Myocyte (in vitro differentiated cells): ENCODE data around the gene HSP90AB1. TPM values are rescaled to one million over a fixed set of nuclear protein-coding genes. Genes with fewer than 3 reads are reported as not detected.
A peak's percentile ranks its signal among the peaks of the same experiment; 100 is the strongest.

ENCODE experiments used
- DNase-seq: peaks from one replicate; pipeline ENCODE4 v3.0.0-alpha.2; 2012; ENCODE audit warnings: low read depth
- total RNA-seq: library from RNA; depleted of rRNA; stranded (reverse); fragments of >200 nt; gene quantifications from 2 replicates; pipeline ENCODE4 v1.2.3, GENCODE V29; 2014

Gene HSP90AB1
- total RNA-seq, 1 donor from 2014 or later: 1,588 TPM

DNA sequence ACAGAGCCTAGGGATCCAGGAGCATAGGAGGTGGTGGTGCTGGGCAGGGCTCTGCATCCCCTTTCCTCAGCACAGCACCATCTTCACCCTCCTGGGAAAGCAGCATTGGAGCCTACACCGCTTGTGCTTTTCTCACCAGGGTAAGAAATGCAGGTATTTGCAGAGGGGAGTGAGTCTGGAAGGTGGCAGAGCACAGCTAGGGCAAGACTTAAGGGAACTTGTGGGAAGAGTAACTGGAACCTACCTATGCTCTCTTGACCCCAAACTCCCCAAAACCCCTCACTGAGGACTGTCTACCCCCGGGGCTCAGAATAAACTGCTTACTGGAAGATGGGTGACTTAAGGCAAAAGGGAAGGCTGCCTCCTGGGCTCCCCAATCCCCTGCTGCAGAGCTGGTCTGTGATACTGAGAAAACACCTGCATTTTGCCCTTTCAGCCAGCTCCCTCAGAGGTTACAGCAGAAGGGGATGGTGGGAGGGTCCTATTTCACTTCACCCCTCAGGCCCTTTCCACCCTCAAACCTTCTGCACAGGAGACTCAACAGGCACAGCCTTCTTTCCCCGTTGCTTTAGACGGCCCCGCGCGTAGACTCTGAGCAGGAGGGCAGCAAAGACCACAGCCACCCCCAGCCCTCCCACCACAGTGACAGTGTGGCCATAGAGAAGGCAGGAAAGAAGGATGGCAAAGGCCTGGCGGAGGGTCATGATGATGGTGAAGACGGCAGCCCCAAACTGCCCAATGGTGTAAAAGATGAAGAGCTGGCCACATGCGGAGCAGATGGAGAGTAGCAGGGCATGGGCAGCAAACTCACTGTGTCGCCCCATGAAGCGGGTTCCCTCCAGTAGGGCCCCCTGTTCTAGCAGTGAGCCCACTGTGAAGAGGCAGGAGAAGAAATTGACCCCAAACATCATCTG lies 7.5 kb downstream of the HSP90AB1 start:
- DNase-seq: no peak

DNA sequence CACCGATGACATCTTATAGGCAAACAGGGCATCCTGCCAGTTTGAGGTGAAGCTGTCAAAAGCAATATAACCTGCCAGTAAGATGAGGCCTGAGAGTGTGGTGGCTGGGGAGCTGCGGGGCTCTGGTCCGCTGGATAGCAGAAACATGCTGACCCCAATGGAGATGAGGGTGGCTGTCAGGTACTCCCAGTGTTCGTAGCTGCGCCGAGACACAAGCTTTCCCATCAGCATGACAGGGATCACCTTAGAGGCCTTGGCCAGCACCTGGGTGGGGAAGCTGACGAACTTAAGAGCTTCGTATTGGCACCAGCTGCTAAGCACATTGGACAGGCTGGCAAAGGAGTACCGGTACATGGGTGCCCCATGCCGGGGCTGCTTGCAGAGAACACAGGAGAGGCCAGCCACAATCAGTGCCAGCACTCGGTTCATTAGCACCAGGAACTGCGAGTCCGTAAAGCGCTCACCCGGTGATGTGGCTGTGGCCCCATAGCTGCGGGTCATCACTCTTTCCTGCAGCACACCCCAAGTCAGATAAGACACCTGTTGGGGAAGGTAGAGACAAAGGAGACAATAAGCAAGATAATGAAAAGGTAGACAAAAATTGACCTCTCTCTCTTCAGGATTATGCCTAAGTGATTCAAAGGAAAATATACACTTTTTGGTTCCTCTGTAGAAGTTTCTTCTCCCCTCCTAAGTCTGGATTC lies 8.4 kb downstream of the HSP90AB1 start:
- no peak for DNase-seq

DNA sequence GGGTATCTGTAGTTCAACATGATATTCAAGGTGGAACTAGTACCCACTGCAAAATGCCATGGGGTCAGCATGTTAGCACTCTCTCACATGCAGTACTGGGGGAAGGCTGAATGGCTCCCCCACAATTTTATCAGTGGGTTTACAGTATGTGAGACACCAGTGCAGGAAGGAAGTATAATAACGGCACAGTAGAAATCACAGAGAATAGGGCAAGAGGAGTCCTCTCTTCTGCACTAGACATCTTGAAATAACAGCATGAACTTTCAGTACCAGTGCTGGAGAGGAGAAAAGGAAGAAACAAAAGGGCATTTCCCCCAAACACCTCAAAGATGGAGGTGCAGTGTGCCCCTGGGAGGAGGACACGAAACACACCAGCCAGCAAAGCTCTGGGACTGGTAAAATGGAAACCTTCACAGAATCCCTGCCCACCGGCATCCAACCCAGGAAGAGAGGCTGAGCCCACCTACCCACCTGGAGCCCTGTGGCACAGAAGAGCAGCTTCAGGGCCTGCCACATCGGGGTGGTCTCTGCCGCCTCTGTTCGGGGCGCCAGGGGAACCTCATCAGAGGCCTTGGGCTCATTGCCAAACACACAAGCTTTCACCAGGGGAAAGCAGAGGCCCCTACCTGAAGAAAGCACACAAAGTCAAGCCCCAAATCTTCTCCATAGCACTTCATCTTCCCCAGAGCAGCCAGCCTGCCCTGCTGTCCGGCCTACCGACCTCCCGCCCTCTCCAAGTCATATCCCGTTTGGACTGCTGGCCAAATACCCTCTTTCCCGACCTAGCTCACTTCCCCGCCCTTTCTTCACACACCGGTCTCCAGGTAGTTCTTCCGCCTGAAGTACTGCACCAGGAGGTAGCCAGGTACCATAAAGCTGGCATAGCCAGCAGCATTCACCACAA lies 9.2 kb downstream of the HSP90AB1 start:
- DNase-seq: no peak

DNA sequence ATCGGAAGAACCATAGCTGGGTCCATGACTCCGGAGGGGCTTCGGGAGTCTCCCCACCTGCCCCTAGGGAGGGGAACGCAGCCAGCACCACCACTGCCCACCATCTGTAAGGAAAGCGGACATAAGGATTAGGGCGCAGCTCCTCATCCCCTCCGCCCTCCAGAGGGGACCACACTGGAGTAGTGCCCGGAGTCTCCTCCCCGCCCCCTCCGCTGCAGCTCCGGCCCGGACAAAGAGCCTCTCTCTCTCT lies 9.8 kb downstream of the HSP90AB1 start:
- DNase-seq: no peak

DNA sequence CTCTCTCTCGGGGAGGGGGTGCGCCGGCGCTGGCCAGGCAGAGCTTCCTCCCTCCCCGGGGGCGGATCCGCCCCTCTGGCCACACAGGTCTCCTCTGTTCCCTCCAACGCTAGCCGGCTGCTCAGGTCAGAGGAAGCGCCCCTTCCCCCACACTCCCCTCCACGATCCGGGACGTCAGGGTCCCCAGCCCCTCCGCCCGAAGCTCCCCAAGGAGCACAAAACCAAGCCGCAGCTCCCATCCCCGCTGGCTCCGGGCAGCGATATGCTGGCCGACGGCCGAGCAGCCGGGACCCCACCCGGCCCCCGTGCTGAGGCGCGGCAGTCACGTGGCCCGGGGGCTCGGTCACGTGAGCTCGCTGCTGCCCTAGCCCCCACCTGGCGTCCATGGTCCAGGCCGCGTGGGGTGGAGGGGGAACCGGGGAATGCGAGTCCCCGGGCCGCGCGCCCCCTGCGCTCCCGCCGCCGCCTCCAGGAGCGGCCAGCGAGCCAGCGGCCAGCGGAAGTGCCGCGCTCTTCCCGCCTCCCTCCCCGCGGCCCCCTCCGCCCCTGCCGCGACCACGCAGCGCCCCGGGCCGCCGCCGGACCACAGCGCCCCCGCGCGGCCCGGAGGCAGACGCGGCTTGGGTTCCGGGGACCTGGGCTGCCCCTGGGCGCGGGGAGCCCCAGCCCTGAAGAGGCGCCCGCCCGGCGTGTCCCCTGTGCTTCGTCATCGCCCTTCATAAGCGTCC lies 10.3 kb downstream of the HSP90AB1 start, which contains the start of gene SLC35B2:
SLC35B2 (minus strand) TSS at position 504 of the 728 bp plus-strand sequence; CDS start at position 386, 118 bp downstream.
- DNase-seq: peak; percentile 72

DNA sequence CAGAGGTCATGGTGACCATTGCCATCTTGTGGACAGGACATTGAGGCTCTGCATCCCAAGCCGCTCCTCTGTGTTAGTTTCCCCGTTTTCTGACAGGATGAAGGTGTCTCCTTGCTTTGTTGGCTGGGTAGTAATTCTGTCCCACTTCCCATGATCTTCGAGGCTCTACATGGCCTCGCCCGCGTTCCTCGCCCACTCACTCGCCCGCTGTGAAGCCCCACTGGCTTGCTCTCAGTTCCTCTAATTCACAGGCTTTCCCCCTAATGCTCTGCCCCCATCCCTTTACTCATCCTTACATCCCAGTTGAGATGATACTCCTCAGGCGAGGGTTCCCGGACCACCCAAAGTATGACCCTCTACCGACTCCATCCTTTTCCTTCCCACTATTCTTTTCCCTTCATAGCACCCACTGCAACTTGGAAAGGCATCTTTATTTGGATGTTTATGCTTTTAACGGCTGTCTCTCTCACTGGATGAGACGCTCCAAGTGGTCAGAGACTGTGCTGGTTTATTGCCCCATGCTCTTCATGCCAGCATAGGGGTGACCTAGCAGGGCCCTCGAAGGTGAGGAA lies 10.9 kb downstream of the HSP90AB1 start:
- no peak for DNase-seq

DNA sequence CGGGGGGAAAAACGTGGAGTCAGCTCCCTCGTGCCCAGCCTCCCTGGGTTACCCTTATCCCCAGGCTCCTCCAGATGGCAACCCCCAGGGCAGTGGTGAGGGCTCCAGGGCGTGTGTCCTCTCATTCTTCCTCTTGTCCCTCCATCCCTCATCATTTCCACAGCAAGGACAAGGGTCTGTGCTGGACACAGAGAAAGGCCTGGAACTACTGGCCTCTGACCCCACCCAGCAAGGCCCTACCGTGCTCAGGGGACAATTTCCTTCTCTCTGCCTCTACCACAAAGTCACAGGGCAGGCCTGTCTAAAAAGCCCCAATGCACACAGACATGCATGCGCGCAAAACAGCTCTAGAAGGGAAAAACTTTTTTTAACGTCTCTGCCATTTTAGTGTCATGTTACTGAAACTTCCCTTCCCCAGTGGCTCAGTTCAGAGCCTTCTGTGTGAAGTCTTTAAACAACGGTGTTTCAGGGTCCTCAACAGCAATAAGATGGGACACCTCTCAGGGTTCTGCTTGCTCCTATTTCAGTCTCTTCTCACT lies 11.5 kb downstream of the HSP90AB1 start:
- DNase-seq: no peak

DNA sequence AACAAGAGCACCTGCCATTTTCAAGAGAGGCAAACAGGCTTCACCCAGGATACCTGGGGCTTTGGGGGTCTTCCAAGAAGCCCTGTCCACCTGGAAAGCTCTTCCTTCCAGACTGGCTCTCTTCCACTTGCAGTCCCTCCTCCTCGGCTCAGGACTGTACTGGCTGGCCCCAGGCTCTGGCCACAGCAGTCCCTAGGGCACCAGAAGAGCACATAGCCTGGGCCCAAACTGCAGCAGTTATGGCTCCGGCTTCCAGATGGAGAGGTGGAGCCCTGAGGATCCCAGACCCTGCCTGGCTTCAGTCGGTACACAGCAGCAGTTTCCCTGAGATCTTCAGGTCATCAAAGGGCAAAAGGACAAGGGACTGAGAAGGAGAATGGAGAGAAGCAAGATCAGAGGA lies 12.0 kb downstream of the HSP90AB1 start:
- no peak for DNase-seq

DNA sequence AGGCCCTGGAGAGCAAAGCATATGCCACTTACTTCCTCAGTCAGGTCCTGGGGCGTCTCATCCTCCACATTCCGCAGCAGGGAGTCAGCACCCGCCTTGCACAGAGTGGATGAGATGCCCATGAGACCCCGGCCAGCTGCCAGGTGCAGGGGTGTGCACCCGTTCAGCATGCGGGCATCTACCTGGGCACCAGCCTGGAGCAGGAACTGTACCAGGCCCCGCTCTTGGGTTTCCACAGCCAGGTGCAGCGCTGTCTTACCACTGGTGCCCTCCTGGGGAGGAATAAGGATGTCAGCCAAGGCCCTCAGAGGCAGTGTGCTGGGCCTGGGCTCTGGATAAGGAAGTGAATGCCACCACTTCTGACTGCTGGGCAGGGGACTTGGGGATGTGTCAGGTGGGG lies 13.1 kb downstream of the HSP90AB1 start:
- no peak for DNase-seq

DNA sequence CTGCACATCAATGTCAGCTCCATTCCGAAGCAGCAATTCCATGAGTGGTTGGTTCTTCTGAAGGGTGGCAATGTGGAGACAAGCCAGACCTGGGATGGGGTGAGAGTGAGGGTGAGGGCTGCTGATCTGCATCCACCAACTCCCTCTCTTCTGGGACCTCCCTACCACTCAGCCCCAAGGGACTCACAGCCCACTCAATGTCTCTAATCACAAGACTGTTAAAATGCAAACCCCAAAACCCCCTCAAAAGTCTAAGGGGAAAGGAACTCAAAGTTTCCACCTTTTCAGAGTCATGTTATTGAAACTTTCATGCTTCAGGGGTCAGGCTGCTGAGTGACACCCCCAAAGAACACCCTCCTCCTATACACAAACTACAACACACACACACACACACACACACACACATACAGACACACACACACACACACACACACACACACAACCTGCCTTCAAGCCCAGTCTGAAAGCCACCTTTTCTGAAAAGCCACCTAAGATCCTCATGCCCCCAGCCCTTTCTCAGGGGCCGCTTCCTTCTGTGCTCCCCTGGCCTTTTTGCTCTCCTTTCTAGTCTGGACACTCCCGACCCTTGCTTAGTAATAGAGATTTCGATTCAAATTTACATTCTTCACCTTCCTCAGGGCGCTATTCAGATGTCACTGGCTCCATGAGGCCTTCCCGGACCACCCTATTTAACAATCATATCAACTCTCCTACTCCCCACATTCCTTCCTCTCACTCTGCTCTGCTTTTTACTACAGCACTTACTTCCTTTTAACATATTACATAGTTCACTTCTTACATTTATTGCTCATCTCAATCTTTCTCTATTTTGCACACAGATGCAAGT lies 13.8 kb downstream of the HSP90AB1 start:
- no peak for DNase-seq

DNA sequence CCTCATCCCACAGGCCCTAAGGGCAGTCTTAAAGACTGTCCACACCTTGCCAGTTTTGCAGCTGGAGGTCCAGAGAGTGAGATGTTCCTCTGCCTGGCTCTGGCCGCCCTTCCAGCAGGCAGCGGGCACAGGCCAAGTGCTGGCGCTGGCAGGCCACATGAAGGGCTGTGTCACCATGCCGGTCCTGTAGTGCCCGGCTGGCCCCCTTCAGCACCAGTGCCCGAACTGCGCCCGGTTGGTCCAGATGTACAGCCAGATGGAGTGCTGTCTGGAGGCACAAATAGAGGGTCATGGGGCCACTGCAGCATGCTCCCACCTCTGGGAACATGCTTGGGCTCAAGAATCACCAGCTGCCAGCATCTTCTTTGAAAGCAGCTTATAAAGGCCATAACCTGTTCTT lies 14.7 kb downstream of the HSP90AB1 start:
- DNase-seq: no peak

DNA sequence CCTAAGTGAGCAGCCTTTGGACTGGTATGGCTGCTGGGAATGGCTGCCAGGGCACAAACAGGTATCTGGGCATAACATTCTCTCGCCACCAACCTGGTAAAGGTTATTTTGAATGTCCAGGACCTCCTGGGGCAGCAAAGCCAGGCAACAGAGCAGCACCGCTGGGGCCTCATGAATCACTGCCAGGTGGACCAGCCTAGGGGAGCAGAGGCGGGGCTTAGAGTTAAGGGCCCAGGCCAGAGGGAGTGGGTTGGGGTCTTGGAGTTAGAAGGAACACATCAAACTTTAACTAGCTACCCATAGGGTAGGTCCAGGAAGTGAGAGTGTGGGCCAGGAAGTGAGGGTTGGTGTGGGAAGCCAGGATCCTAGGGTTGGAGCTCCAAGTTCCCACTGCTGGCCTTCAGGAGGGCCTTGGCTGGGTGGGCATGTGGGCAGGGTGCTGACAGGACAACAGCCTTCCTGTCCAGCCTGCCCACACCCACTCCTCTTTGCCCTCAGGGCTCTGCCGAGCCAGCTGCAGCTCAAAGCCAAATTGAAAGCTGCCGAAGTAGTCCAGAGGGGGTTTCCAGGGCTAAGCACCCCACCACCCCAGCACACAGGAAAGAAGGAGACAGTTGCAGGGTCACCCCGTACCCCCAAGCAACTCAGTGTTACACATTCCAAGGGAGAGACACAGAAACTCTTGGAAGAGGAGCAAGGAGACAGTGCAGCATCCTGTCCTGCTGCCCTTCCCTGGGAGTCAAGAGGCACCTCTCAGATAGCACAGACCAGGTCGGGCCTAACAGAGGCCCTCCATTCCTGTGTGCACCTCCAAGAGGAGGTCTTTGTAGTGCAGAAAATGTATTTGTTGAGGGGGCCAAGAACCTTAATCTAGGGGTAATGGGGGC lies 15.8 kb downstream of the HSP90AB1 start:
- no peak for DNase-seq

DNA sequence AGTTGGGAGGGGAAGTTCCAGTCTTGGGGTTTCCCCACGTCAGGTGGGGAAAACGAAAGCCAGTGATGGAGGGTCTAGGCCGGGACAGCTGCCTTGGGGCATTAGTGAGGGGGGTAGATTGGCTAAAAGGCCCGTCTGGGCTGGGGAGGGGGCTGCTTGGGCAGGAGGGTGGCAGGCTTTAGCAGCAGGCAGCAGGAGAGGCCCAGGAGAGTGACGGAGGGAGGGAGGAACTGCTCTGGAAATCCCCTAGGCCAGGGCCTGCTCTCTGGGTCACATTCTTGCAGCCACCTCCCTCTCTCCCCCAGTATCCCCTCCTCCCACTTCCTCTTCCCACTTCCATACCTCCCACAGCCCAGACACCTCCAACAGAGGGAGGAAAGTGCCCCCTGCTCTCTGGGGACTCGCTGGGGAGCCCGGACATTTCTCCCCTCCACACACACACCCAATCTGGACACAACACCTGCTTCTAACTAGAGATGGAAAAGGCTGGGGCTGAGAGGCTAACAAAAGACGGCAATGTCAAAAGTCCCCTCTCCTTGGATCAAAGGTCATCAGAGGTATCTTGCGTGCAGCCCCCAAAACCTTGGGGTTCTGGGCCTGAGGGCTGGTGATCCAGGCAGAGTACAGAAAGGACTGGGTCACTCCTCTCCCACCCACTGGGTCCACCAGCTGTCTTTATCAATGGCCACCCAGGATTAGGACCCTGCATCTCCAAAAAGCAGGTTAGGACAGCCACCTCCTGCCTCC lies 16.6 kb downstream of the HSP90AB1 start:
- no peak for DNase-seq

DNA sequence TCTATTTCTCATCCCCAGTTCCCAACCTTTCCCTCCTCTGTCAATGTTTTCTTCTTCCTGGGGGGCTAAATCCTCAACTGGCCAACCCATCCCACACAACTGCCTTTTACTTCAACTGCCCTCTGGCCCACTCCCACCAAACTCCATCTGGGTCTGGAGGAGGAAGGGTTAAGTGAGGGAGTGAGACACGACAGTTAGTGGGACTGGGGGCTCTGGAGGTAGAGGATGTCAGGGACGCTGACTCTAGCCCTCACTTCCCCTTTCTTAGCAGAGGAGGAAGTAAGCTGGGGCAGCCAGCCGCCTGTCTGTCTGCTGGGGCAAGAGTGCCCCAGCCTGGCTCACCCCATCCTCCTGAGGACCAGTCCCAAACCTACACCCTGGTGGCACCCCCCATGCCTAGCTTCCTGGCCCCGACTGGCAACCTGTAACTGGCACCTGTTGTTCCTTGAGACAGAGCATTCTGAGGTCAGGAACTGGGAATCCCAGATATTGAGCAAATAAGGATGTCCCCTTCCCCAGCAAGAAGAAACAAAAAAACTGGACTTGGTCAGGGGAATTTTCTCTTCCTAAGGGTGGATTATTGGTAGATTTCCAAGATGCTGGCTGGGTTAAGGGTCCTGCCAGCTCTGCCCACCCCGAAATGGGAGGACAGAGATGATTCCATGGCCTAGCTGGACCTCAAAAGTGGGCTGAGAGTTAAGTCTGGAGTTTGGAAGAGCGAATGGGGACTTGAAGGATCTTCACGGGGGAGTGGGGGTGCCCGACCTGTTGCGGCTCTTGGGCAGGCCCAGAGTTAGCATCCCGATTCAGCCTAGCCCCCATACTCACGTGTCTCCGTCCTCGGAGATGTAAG lies 17.5 kb downstream of the HSP90AB1 start:
- DNase-seq: no peak

DNA sequence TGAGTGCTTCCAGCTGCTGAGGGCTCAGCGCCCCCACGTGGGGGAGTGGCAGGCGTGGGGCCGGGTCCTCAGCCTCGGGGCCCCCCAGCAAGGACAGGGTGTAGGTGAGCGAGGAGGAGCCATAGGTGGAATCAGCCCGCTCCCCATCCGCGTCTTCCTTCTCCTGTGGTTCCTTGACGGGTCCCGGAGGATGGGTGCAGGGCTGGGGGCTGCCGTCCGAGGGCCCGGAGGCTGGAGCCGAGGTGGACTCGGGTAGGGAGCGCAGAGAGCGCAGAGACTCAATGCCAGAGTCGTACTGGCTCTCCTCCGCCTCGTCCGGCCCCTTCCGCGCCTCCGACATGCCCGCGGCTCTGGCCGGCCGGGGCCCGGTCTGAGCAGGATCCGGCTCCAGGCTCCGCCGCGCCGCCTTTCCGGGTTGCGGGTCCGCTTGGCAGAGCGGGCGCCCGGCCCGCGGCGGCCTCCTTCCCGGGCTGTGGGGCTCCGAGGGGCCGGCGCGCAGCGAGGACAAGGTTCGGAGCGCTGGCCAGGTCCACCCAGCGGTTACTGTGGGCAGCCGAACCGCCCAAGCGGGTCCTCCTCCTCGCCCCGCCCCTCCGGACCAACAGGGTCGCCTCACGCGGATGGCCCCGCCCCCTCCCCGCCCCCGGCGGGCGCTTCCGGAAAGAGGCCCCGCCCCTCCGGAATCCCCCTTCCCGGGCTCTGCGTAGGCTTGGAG lies 18.3 kb downstream of the HSP90AB1 start, which contains the start of gene NFKBIE:
NFKBIE (minus strand) TSS at position 545 of the 715 bp plus-strand sequence; CDS start at position 340, 205 bp downstream.
- peak; percentile 90 for DNase-seq

DNA sequence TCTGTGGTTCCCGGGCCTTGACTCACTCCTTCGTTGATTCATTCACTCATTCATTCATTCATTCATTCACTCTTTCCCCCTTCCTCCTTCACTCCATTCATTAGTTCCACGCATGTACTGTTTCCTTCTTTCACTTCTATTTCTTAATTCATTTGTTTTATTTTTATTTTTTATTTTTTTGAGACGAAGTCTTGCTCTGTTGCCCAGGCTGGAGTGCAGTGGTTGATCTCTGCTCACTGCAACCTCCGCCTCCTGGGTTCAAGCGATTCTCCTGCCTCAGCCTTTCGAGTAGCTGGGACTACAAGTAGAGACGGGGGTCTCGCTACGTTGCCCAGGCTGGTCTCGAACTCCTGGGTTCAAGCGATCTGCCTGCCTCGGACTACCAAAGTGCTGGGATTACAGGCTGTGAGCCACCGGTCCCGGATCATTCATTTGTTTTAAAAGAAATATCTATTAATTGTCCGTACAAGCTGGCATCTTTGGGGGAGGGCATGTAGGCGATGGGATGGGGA lies 18.9 kb downstream of the HSP90AB1 start:
- no peak for DNase-seq
